KMS-11 (cell line): ENCODE data around the gene ATG10.

ENCODE experiments used
- H2AFZ ChIP-seq: fragments of 200-600 bp; sonication (generic); 2 replicates; pipeline ENCODE4 v1.6.1; 2016; ENCODE audit warnings: antibody characterized with exemption, mixed run types, low read depth
- H3K27ac ChIP-seq: fragments of 200-600 bp; sonication (generic); 2 replicates; pipeline ENCODE4 v1.6.1; 2016; ENCODE audit warnings: mild to moderate bottlenecking, mixed run types
- H3K27me3 ChIP-seq: fragments of 200-600 bp; sonication (generic); 2 replicates; pipeline ENCODE4 v1.6.1; 2017; ENCODE audit warnings: mild to moderate bottlenecking, low read depth, mixed run types, moderate library complexity; ENCODE audit not compliant: insufficient read depth
- H3K36me3 ChIP-seq: fragments of 200-600 bp; sonication (generic); 2 replicates; pipeline ENCODE4 v1.6.1; 2017; ENCODE audit warnings: mild to moderate bottlenecking, mixed run types; ENCODE audit not compliant: insufficient read depth
- H3K4me1 ChIP-seq: fragments of 200-600 bp; sonication (generic); 2 replicates; pipeline ENCODE4 v1.6.1; 2016; ENCODE audit warnings: mild to moderate bottlenecking, low read depth, mixed run types; ENCODE audit not compliant: poor library complexity, severe bottlenecking
- H3K4me2 ChIP-seq: fragments of 200-600 bp; sonication (generic); 2 replicates; pipeline ENCODE4 v1.7.0; 2016; ENCODE audit warnings: mild to moderate bottlenecking, mixed run types
- H3K4me3 ChIP-seq: fragments of 200-600 bp; sonication (generic); IDR thresholded peaks from 2 replicates; pipeline ENCODE4 v1.6.1; 2017; ENCODE audit warnings: low read depth, low read length, mixed read lengths; ENCODE audit not compliant: insufficient read depth
- H3K79me2 ChIP-seq: fragments of 200-600 bp; sonication (generic); 2 replicates; pipeline ENCODE4 v1.6.1; 2016; ENCODE audit warnings: low read depth, mixed run types; ENCODE audit not compliant: insufficient read depth
- H3K9ac ChIP-seq: fragments of 200-600 bp; sonication (generic); 2 replicates; pipeline ENCODE4 v1.6.1; 2016; ENCODE audit warnings: mild to moderate bottlenecking, mixed run types
- H4K20me1 ChIP-seq: fragments of 200-600 bp; sonication (generic); 2 replicates; pipeline ENCODE4 v1.6.1; 2016; ENCODE audit warnings: mild to moderate bottlenecking, mixed run types; ENCODE audit not compliant: insufficient read depth
- CTCF ChIP-seq: fragments of 200-600 bp; sonication (generic); conservative IDR thresholded peaks from 2 replicates; pipeline ENCODE4 v1.6.1; 2017; ENCODE audit warnings: low read depth, mild to moderate bottlenecking, antibody characterized with exemption, low read length, moderate library complexity, mixed read lengths

ATG10 gene

GRCh38 chr5:82156874-82157273 lies 185.1 kb downstream of the ATG10 start:
- H3K27me3 ChIP-seq: no peaks in the 10 kb centered on the region
- no peaks in the 10 kb centered on the region for H3K36me3 ChIP-seq
- no peaks in the 10 kb centered on the region for H3K4me1 ChIP-seq
- H3K4me3 ChIP-seq: no peak overlapping the region
- TF ChIP-seq CTCF: no peak
- no peaks in the 10 kb centered on the region for H4K20me1 ChIP-seq
- H3K27ac ChIP-seq: no peak overlapping the region
- no peak overlapping the region for H2AFZ ChIP-seq
- no peak overlapping the region for H3K4me2 ChIP-seq
- no peak overlapping the region for H3K9ac ChIP-seq
- no peaks in the 10 kb centered on the region for H3K79me2 ChIP-seq

GRCh38 chr5:82158755-82159413 lies 187.1 kb downstream of the ATG10 start:
- TF ChIP-seq CTCF: no peak
- H3K27ac ChIP-seq: no peak overlapping the region
- no peaks in the 10 kb centered on the region for H3K36me3 ChIP-seq
- H3K4me1 ChIP-seq: peaks cover 8% of the 10 kb centered on the region
- H4K20me1 ChIP-seq: no peaks in the 10 kb centered on the region
- no peak overlapping the region for H3K9ac ChIP-seq
- no peaks in the 10 kb centered on the region for H3K27me3 ChIP-seq
- no peak overlapping the region for H3K4me3 ChIP-seq
- H3K4me2 ChIP-seq: no peak overlapping the region
- H3K79me2 ChIP-seq: no peaks in the 10 kb centered on the region
- no peak overlapping the region for H2AFZ ChIP-seq

- H2AFZ ChIP-seq: no peak overlapping the region
- peaks cover 28% of the 10 kb centered on the region for H3K4me1 ChIP-seq
- H3K36me3 ChIP-seq: no peaks in the 10 kb centered on the region
- no peak overlapping the region for H3K27ac ChIP-seq
- no peaks in the 10 kb centered on the region for H3K27me3 ChIP-seq
- no peaks in the 10 kb centered on the region for H4K20me1 ChIP-seq
- no peak overlapping the region for H3K4me2 ChIP-seq
- no peaks in the 10 kb centered on the region for H3K79me2 ChIP-seq
- no peak overlapping the region for H3K4me3 ChIP-seq
- TF ChIP-seq CTCF: no peak
- H3K9ac ChIP-seq: no peak overlapping the region
Observed at GRCh38 chr5:82160948-82161347, 189.1 kb downstream of the ATG10 start.

- Histone ChIP-seq H2AFZ (no peak overlapping the region), H4K20me1 (no peaks in the 10 kb centered on the region), H3K4me2 (no peak overlapping the region), H3K9ac (no peak overlapping the region), H3K27ac (no peak overlapping the region), H3K4me1 (peaks cover 32% of the 10 kb centered on the region), H3K4me3 (no peak overlapping the region), H3K36me3 (no peaks in the 10 kb centered on the region), H3K79me2 (no peaks in the 10 kb centered on the region), H3K27me3 (no peaks in the 10 kb centered on the region)
- TF ChIP-seq CTCF: no peak
Observed at GRCh38 chr5:82162573-82162972, 190.8 kb downstream of the ATG10 start.
